GM12873 (cell line): ENCODE results near the gene SLC13A3.
A peak's percentile ranks its signal among the peaks of the same experiment; 100 is the strongest.

Experiments
- TF ChIP-seq, protein P1 (sequence below): IDR thresholded peaks from 2 replicates; pipeline ENCODE4 v1.5.1; 2012; ENCODE audit warnings: low read depth, mild to moderate bottlenecking, moderate library complexity, low read length, control low read depth; ENCODE audit not compliant: insufficient read depth; ENCODE audit errors: missing control alignments

The SLC13A3 gene

DNA sequence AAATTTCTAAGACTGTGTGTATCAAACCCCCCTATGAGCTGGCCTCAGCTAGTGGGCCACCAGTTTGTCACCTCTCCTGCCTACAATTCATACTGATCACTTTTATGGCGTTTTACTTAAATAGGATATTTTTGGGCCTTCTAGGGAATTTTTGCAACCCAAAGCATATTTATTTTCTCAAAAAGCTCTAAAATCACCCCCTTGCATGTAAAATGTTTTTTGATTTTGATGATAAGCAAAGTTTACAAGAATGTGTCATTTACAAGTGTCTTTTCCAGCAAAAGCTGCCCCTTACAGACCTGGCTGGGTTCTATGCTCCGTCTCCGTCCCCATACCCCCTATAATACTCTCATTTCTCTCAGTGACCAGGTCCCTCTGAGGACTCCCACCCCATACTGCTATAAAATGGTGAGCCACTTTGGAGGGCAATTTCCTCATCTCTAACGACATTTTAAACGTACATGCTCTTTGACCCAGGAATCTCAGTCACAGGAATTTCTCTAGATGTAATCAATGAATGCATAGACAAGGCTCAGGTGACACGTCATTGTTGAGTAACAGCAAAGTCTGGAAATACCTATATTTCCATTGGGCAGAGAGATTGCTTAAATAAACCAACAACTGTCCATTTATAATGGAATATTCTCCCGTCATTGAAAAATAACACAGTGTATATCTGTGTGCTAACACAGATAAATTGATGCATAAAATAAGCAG lies 86.9 kb downstream of the SLC13A3 start:
- TF ChIP-seq, protein P1, sequence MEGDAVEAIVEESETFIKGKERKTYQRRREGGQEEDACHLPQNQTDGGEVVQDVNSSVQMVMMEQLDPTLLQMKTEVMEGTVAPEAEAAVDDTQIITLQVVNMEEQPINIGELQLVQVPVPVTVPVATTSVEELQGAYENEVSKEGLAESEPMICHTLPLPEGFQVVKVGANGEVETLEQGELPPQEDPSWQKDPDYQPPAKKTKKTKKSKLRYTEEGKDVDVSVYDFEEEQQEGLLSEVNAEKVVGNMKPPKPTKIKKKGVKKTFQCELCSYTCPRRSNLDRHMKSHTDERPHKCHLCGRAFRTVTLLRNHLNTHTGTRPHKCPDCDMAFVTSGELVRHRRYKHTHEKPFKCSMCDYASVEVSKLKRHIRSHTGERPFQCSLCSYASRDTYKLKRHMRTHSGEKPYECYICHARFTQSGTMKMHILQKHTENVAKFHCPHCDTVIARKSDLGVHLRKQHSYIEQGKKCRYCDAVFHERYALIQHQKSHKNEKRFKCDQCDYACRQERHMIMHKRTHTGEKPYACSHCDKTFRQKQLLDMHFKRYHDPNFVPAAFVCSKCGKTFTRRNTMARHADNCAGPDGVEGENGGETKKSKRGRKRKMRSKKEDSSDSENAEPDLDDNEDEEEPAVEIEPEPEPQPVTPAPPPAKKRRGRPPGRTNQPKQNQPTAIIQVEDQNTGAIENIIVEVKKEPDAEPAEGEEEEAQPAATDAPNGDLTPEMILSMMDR = no peak

DNA sequence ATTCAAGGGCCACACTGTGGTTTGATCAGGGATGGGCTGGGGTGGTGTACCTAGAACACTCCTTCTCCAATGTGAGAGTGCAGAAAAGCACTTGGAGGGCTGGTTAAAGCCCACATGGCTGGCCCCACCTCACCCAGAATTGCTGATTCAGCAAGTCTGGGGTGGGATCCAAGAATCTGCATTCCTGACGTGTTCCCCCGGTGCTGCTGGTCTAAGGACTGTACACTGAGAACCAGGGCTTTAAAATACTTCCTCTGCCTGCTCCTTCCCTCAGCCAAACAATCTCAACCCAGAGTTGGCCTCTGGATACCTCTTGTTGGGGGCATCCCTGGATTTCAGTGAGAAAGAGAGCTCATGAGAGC lies 87.4 kb downstream of the SLC13A3 start:
- TF ChIP-seq, protein P1 = no peak

DNA sequence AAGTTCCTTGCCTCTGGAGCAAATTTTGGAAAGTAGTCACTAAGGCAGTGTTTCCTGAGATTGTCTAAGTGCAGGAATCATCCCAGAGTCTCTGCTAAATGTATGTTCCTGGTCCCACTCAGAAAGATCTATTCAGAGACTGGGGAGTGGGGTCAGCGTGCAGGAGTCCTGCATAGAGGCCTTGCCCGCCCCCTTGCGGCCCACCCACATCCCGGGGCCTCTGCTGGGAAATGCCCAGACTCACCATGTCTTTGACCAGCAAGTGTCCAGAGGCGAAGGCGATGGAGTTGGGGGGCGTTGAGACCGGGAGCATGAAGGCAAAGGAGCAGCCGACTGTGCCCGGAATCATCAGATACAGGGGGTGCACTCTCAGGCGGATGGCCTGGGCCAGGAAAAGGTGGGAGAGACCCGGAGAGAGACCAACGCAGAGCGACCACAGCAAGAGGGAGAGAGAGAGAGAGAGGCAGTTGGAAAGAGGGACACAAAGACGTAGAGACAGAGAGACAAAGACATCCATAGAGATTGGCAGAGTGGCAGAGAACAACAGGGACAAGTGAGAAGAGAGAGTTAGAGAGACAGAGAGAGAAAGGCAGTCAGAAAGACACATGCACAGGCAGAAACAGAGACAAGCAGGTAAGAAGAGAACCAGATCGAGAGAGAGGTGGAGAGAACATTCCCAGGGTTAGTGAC lies 87.9 kb downstream of the SLC13A3 start:
- TF ChIP-seq, protein P1 = no peak

DNA sequence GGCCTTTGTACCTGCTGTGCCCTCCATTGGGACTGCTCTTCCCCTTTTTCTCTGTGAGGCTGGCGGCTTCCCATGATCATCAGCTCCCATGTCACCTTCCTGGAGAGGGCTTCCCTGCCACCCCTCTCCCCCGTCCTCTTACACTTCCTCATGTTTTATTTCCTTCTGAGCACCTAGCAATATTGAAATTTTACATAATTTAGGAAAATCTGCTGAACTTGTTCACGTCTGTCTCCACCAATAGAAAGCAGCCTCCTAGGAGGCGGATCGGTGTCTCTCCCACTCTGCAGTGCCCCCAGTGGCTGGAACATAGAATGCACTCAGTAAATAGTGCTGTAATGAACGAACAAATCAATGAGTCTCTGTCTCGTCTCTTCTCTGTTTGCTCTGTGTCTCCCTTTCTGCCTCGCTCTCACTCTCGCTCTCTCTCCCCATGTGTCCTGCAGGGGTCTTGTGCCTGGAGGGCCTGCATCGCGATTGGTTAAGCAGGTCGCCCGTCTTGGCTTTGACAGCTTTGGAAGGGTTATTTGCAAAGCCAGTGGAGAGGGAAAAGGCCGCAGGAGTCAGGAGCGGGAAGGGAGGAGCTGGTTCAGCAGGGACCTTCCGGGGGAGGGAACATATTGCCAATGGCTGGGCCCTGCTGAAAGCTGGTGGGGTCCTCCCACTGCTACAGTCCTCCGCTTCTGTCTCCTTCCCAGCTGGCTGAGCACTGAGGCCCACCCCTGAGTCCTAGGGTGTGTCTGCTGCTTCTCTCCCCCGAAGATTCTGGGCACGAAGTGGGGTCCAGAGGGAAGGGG lies 88.7 kb downstream of the SLC13A3 start:
- TF ChIP-seq, protein P1 = peak; percentile 90

DNA sequence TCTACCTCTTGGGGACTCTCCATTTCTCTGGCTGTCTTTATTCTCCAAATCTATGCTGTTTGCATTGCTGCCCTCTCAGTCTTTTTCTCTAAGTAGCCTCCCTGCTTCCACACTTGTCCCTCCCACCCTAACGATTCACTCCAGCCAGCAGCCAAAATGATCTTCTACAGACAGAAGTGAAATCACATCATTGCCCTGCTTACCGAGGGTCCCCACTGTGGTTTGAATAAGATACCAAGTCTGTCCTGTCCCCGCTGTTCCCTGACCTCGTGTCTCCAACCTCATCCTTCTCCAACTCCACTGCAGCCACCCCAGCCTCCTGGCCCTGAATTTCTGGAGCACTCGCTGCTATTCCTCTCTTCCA lies 89.3 kb downstream of the SLC13A3 start:
- TF ChIP-seq, protein P1 = no peak

DNA sequence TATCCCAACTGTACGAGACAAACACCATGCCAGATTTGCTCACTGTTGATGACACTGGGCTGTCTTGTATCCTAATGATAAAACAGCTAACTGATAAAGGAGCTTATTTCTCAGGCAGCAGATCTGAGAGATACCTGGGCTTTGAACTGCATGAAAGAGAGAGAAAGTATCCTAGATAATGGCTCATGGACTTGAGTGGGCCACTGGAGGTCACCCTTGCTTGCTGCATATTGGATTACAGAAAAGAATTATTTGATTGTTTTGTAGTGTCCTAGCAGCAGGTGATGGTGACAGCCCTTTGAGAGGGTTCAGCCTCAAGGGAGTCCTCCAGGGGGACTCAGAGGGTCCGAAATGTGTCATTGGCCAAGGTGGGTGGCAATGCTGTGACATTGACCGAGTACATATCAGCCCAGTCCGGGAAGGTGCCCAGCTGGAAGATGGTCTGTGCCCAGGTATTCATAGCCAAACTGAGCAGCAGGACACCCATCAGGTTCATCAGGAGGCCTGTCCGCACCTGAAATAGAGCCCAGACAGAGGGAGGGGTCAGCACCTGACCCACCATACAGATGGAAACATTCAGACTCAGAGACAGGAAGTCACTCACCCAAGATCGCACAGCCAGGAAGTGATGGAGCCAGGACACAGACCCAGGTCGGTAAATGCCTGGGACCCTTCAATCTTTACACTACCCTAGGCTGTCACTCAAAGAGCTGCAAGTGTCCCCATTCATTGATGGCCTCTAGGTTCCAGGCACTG lies 91.4 kb downstream of the SLC13A3 start:
- TF ChIP-seq, protein P1 = no peak
